ENCODE results near the gene RUNDC1.

RUNDC1 gene

DNA sequence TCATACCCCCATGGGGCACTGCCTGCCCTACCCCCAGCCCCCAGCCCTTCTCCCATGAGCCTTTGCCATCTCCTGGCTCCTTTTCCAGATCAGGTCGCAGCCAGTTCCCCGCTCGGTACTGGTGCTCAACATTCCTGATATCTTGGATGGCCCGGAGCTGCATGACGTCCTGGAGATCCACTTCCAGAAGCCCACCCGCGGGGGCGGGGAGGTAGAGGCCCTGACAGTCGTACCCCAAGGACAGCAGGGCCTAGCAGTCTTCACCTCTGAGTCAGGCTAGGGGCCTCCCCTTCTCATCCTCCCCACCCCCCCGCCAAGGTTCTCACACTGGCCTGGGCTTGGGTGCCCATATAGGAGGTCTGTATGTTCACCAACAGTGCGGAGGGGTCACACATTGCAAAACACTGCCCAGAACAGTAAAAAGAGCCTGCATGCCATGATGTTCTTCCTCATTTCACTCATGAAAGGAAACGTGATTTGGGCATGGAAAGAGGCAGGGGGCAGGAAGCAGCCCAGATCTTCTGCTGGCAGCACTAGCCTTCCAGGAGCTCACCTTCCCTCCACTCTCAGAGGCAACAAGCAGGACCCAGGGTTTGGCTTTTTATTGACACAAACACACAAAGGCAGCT, 33.8 kb downstream of the RUNDC1 start:
- no peak for TF ChIP-seq CTCF (IDR thresholded peaks at IDR 0.05; ENCODE audit: control insufficient read depth, insufficient read depth, low read depth, low read length, missing control alignments)
- DNase-seq (ENCODE audit: low read depth): no peak
- no peak overlapping the region for H3K4me3 ChIP-seq (ENCODE audit: control insufficient read depth, low read depth, low read length)

DNA sequence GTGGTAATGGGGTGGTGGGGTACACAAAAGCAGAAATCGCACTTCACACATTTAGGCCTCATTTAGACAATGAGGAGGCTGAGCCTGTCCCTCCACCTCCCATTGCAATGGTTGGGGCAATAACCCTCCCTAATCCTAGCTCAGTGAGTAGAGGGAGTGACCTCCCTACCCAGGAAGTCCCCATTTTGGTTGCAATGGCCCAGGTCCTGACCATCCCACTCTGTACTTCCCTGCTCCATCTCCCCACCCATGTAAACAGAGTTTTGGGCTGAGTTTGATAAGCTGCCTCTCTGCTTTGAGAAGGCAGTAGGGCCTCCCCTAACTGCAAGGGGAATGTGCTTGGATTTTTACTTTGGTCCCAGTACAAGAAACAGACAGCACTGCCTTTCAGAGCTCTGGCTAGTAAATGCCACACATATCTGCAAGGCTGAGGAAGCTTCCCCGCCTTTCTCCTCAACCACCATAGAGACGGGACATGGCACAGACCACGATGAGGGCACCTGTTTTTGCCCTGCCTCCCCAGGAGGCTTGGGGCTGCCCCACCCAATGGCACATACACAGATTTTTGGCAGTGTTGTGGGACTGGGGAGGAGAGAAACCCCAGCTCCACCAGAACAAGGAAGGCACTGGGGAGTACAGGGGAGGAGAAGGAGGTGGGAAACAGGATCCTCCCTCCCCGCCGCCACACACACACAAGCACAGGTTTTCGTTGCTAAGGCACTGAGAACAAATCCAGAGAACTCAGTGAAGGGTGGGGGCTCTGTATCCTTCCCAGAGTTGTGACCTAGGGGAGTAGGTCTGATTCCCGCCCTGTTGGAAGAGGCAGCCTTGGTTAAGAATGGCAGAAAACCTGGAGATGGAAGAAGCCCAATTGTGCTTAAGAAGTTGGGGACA, 34.5 kb downstream of the RUNDC1 start:
- no peak overlapping the region for H3K4me3 ChIP-seq (ENCODE audit: control insufficient read depth, low read depth, low read length)
- no peak for TF ChIP-seq CTCF (IDR thresholded peaks at IDR 0.05; ENCODE audit: control insufficient read depth, insufficient read depth, low read depth, low read length, missing control alignments)
- no peak for DNase-seq (ENCODE audit: low read depth)

GRCh38 chr17:43015579-43015978, 35.2 kb downstream of the RUNDC1 start:
- H3K4me3 ChIP-seq (ENCODE audit: control insufficient read depth, low read depth, low read length): no peak overlapping the region
- no peak for DNase-seq (ENCODE audit: low read depth)
- TF ChIP-seq CTCF (IDR thresholded peaks at IDR 0.05; ENCODE audit: control insufficient read depth, insufficient read depth, low read depth, low read length, missing control alignments): no peak

GRCh38 chr17:43016216-43016615, 35.9 kb downstream of the RUNDC1 start:
- no peak for TF ChIP-seq CTCF (IDR thresholded peaks at IDR 0.05; ENCODE audit: control insufficient read depth, insufficient read depth, low read depth, low read length, missing control alignments)
- DNase-seq (ENCODE audit: low read depth): no peak
- H3K4me3 ChIP-seq (ENCODE audit: control insufficient read depth, low read depth, low read length): no peak overlapping the region

DNA sequence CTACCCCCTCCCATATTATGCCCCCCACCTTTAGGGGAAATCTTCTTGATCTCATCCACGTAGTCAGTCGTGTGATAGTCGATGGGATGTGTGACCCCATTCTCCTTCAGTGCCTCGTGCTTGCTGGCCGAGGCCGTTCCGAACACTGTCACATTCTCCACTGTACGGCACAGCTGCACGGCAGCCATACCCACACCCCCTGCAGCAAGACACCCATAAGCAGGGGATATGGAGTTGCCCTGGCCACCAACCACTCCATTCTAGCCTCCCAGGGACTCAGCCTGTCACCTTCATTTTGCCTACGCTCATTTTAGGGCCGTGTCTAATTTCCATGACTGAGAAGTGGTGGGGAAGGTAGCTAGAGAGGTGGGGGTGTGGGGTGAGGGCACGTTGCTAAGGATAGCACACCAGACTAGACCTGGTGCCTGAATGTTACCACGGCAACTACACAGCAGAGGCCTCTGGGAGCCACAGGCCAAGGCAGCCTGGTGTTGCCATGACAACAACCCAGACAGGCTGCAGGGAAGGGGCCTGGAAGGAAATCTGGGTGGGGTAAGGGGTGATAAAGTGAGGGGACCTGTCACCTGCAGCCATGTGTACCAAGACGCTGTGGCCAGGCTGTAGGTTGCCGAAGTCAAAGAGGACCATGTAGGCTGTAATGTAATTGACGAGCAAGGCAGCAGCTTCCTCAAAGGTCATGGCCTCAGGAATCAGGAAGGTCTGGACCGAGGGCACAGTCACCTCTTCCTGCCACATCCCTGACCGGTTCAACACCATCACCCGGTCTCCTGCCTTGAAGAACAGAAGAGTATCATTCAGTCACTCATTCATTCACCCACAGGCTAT, 37.9 kb downstream of the RUNDC1 start:
- DNase-seq (ENCODE audit: low read depth): no peak
- TF ChIP-seq CTCF (IDR thresholded peaks at IDR 0.05; ENCODE audit: control insufficient read depth, insufficient read depth, low read depth, low read length, missing control alignments): no peak
- no peak overlapping the region for H3K4me3 ChIP-seq (ENCODE audit: control insufficient read depth, low read depth, low read length)

DNA sequence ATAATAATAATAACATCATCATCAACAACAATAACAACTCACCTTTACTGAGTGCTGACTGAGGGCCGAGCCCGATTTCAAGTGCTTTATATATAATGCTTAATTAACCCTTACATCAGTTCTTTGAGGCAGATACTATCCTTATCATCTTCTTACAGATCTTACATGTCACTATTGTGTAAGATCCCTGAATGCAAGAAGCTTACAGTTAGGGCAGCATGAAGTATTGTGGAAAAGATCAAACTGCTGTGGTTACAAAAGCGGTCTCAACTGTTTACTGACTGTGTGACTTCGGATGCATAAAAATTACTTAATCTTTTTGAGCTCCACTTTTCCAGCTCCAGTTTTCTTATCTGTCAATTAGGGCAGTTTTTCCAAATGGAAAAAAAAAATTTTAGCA, 38.6 kb downstream of the RUNDC1 start:
- TF ChIP-seq CTCF (IDR thresholded peaks at IDR 0.05; ENCODE audit: control insufficient read depth, insufficient read depth, low read depth, low read length, missing control alignments): no peak
- no peak overlapping the region for H3K4me3 ChIP-seq (ENCODE audit: control insufficient read depth, low read depth, low read length)
- DNase-seq (ENCODE audit: low read depth): no peak

Data from AG09309 (cell line).